ENCODE results near the gene NANOS2.

The NANOS2 gene

DNA sequence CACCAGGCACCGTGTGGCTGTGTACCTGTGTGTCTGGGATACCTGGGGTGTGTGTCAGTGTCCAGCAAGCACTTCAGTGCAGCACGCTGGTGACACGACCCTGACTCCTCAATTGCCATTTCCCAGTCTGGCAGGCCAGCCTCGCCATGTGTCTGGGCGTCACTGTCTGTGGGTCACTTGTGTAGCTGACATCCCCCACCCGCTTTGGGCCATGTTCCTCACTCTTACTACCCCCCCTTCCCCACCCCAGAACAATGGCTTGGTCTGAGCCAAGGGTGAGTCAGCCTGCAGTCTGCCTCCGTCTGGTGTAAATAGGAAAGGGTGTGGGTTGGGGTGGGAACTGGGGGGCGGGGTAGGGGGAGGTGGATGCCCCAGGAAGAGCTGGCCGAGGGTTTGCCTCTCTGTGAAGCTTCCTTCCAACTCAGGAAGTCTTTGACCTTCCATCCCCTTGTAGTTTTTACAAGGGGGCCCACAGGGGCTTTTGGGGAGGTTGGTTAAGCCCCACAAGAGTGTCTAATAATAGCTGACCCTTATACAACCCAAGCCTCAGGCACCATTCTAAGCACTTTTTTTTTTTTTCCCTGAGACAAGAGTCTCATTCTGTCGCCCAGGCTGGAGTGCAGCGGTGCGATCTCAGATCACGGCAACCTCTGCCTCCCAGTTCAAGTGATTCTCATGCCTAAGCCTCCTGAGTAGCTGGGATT, 41.5 kb upstream of the NANOS2 start:
- no peaks in the 10 kb centered on the region; the same call in 1 of the 2 replicates for H3K27me3 ChIP-seq (ENCODE audit: insufficient read depth, low read length)
- H3K9ac ChIP-seq (ENCODE audit: low read length) = no peak overlapping the region
- H2AFZ ChIP-seq (ENCODE audit: low read length) = no peak overlapping the region
- no peaks in the 10 kb centered on the region for H3K36me3 ChIP-seq (ENCODE audit: insufficient read depth, low read length)
- H3K4me1 ChIP-seq (ENCODE audit: insufficient read depth, low read length, severe bottlenecking) = no peaks in the 10 kb centered on the region
- H3K9me3 ChIP-seq (ENCODE audit: low read length) = no peaks in the 10 kb centered on the region
- no peaks in the 10 kb centered on the region for H4K20me1 ChIP-seq (ENCODE audit: insufficient read depth, low read length)
- no peaks in the 10 kb centered on the region for H3K79me2 ChIP-seq (ENCODE audit: insufficient read depth, low read length)
- no peak overlapping the region for H3K27ac ChIP-seq (ENCODE audit: low read depth, low read length, poor library complexity, severe bottlenecking)
- H3K9me2 ChIP-seq (ENCODE audit: low read depth, low read length) = no peaks in the 10 kb centered on the region
- no peak for TF ChIP-seq EZH2 (IDR thresholded peaks at IDR 0.05; ENCODE audit: borderline replicate concordance, low read length)
- TF ChIP-seq, protein P1, sequence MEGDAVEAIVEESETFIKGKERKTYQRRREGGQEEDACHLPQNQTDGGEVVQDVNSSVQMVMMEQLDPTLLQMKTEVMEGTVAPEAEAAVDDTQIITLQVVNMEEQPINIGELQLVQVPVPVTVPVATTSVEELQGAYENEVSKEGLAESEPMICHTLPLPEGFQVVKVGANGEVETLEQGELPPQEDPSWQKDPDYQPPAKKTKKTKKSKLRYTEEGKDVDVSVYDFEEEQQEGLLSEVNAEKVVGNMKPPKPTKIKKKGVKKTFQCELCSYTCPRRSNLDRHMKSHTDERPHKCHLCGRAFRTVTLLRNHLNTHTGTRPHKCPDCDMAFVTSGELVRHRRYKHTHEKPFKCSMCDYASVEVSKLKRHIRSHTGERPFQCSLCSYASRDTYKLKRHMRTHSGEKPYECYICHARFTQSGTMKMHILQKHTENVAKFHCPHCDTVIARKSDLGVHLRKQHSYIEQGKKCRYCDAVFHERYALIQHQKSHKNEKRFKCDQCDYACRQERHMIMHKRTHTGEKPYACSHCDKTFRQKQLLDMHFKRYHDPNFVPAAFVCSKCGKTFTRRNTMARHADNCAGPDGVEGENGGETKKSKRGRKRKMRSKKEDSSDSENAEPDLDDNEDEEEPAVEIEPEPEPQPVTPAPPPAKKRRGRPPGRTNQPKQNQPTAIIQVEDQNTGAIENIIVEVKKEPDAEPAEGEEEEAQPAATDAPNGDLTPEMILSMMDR (IDR thresholded peaks at IDR 0.05; ENCODE audit: low read length) = no peak
- H3F3A ChIP-seq (ENCODE audit: insufficient read depth, low read length) = no peaks in the 10 kb centered on the region
- no peak overlapping the region for H3K4me3 ChIP-seq (ENCODE audit: low read depth, low read length, poor library complexity, severe bottlenecking)
- H3K4me2 ChIP-seq (ENCODE audit: low read length) = no peak overlapping the region

DNA sequence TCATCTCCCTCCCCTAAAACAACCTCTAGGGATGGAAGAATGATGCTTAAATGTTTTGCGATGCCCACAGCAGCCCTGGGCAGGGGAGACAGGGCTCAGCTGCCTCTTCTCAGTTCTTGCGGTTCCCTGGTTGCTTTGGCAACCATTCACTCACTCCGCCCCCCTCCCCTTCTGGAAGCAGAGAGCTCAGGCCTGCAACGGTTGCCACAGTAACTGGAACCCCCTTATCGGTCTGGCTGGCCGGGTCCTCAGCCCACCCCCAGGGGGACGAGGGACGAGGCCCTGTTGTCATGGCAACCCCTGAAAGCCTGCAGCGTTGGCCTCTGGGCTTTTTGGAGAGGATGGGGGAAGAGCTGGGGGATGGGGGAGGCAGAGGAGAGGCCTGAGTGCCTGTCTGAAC, 39.6 kb upstream of the NANOS2 start:
- Histone ChIP-seq H3K9me3 (ENCODE audit: low read length) (no peaks in the 10 kb centered on the region), H3K4me2 (ENCODE audit: low read length) (no peak overlapping the region), H3K79me2 (ENCODE audit: insufficient read depth, low read length) (no peaks in the 10 kb centered on the region), H3K4me1 (ENCODE audit: insufficient read depth, low read length, severe bottlenecking) (no peaks in the 10 kb centered on the region), H3F3A (ENCODE audit: insufficient read depth, low read length) (no peaks in the 10 kb centered on the region), H4K20me1 (ENCODE audit: insufficient read depth, low read length) (no peaks in the 10 kb centered on the region), H3K27me3 (ENCODE audit: insufficient read depth, low read length) (peaks cover 4% of the 10 kb centered on the region; the same call in 1 of the 2 replicates), H3K4me3 (ENCODE audit: low read depth, low read length, poor library complexity, severe bottlenecking) (no peak overlapping the region), H2AFZ (ENCODE audit: low read length) (no peak overlapping the region), H3K27ac (ENCODE audit: low read depth, low read length, poor library complexity, severe bottlenecking) (no peak overlapping the region), H3K9ac (ENCODE audit: low read length) (no peak overlapping the region), H3K36me3 (ENCODE audit: insufficient read depth, low read length) (no peaks in the 10 kb centered on the region), H3K9me2 (ENCODE audit: low read depth, low read length) (no peaks in the 10 kb centered on the region)
- TF ChIP-seq, protein P1 (IDR thresholded peaks at IDR 0.05; ENCODE audit: low read length) = no peak
- TF ChIP-seq EZH2 (IDR thresholded peaks at IDR 0.05; ENCODE audit: borderline replicate concordance, low read length) = no peak

DNA sequence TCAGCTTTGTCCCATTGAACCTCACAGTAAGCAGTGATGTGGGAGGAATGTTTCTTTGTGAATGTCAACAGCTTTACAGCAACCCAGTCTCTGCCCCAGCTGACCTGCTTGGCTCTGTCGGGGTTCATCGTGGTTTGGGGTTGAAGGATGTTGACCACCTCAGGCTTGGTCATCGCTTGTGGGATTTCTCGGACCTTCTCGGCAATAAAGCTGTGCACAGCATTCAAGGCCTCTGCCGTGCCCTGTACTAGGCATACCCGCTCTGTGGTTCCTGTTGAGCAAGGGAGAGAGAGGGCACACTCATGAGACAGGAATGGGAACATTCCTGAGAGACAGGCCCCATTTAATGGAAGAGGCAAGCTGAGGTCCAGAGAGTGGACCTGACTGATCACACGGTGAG, 39.1 kb upstream of the NANOS2 start:
- Histone ChIP-seq H3F3A (ENCODE audit: insufficient read depth, low read length) (no peaks in the 10 kb centered on the region), H3K79me2 (ENCODE audit: insufficient read depth, low read length) (no peaks in the 10 kb centered on the region), H3K27me3 (ENCODE audit: insufficient read depth, low read length) (0 out of 2 replicates have a peak, but pooled peaks cover 4% of the 10 kb centered on the region), H2AFZ (ENCODE audit: low read length) (no peak overlapping the region), H3K9me3 (ENCODE audit: low read length) (no peaks in the 10 kb centered on the region), H3K9ac (ENCODE audit: low read length) (no peak overlapping the region), H3K36me3 (ENCODE audit: insufficient read depth, low read length) (no peaks in the 10 kb centered on the region), H4K20me1 (ENCODE audit: insufficient read depth, low read length) (no peaks in the 10 kb centered on the region), H3K4me3 (ENCODE audit: low read depth, low read length, poor library complexity, severe bottlenecking) (no peak overlapping the region), H3K9me2 (ENCODE audit: low read depth, low read length) (no peaks in the 10 kb centered on the region), H3K4me1 (ENCODE audit: insufficient read depth, low read length, severe bottlenecking) (no peaks in the 10 kb centered on the region), H3K4me2 (ENCODE audit: low read length) (no peak overlapping the region), H3K27ac (ENCODE audit: low read depth, low read length, poor library complexity, severe bottlenecking) (no peak overlapping the region)
- TF ChIP-seq, protein P1 (IDR thresholded peaks at IDR 0.05; ENCODE audit: low read length) = no peak
- TF ChIP-seq EZH2 (IDR thresholded peaks at IDR 0.05; ENCODE audit: borderline replicate concordance, low read length) = no peak

Data from OCI-LY1 (cell line).